Stimulated activated naive CD8-positive, alpha-beta T cell treated with anti-CD3 and anti-CD28 coated beads, Interleukin-15, amount 100 ng/mL, for 72 hours (primary cell): ENCODE results near the gene TCEANC2.

Experiments used
- ATAC-seq: fragments of 150-1000 bp; cut with Tn5 transposase; 2 replicates; pipeline ENCODE4 v1.10.0; 2021; ENCODE audit warnings: mild to moderate bottlenecking, moderate library complexity
- DNase-seq, 2 donors: peaks; one replicate each; pipeline ENCODE4 v3.0.0; 2021 to 2022
- H3K27ac Mint-ChIP-seq, 2 donors: one replicate each; pipeline ENCODE4 v1.8.0; 2022; ENCODE audit warnings: mild to moderate bottlenecking in 2 of 2, mixed read lengths in 2 of 2, moderate library complexity in 2 of 2
- H3K27me3 Mint-ChIP-seq: one replicate; pipeline ENCODE4 v1.8.0; 2022; ENCODE audit warnings: mixed read lengths
- H3K4me1 Mint-ChIP-seq: one replicate; pipeline ENCODE4 v1.8.0; 2022; ENCODE audit warnings: mild to moderate bottlenecking, mixed read lengths
- H3K4me3 Mint-ChIP-seq, 2 donors: one replicate each; pipeline ENCODE4 v1.8.0; 2022; ENCODE audit warnings: mild to moderate bottlenecking in 2 of 2, mixed read lengths in 2 of 2, moderate library complexity in 1 of 2
- H3K9me3 Mint-ChIP-seq, 2 donors: one replicate each; pipeline ENCODE4 v1.8.0; 2022; ENCODE audit warnings: mixed read lengths in 2 of 2

TCEANC2 gene

DNA sequence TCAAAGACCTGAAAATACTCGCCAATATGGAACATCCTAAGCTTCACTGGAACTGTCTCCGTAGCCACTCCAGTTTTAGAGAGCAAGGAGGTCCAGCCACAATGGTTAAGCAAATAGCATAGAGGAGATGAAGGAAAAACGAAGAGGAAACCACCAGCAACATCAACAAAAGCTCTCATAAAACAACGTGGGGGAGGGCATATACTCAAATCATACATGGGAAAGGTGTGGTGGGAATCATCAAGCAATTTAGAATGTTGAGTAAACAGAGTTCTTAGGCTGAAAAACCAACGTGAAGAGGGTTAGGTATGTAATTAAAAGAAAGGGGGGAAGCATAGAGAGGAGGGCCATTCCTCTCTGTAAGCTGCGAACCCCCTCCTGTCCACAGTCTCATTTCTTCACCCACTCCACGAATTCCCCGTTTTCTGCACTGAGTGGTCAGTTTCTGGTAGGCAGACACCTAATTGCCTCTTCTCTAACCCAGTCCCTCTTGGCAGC, 1.4 kb upstream of the TCEANC2 start:
- Mint-ChIP-seq H3K27me3 (no peaks in the 10 kb centered on the region), H3K4me1 (peaks cover 36% of the 10 kb centered on the region), H3K27ac (no peak overlapping the region), H3K9me3 (no peaks in the 10 kb centered on the region), H3K4me3 (no peak overlapping the region)
- no peak for DNase-seq
- ATAC-seq, result no peak

DNA sequence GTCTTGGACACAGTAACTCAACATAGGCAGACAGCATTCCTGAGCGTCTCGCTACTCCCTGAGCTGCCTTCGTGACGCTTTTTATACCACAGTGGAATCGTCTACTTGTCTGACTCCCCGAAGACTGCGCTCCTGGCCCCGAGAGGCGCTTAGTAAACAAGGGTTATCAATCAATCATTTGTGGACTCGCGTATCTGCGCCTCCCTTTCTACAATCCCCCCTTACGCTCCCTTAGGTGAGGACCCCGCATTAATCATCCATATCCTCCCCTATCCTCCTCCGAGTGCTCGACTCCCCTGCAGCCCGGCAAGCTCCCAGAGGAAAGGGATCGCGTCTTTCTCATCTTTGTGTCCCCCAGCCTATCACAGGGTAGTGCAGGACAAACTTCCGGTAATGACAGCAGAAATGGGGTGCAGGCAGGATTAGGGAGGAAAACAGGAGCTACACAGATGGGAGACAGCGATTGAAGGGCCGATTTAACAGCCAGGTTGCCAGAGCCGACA, 926 bp upstream of the TCEANC2 start:
- ATAC-seq (peak; percentile 41), DNase-seq (peak in 1 of 2 donors; percentile 36)
- H3K27ac Mint-ChIP-seq, result no peak overlapping the region
- peaks cover 34% of the 10 kb centered on the region for H3K4me1 Mint-ChIP-seq
- H3K4me3 Mint-ChIP-seq, result no peak overlapping the region
- no peaks in the 10 kb centered on the region for H3K27me3 Mint-ChIP-seq
- no peaks in the 10 kb centered on the region for H3K9me3 Mint-ChIP-seq

DNA sequence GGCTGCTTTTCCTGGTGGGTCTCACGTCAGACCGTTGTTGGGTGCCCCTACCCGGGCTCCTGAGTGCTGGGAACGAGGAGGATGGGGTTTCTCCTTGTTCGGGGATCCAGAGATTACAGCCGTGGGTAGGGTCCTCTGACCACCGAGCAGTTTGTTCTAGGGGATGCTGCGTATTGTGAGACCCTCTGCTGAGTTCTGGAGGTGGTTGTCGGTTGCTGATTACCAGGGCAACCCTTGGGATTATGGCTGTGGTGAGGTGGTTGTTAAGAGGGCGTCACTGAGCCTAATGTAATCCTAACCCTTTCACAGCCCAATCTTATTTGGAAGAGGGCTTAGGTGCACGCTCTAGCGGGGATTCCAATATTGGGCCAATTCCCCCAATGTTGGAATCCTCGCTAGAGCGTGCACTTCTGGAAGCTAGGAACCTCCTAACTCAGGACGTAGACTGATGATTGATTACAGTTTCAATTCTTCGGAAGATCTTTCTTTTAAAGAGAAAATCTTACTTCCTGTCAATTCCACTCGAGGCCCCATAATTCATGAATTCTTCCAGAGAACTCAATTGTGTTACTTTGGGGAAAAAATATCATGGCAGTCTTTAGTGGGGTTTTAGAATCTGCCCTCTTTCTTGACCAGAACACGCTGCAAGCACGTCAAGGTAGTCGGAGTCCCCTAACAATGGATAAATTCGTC, 483 bp downstream of the TCEANC2 start:
- H3K27me3 Mint-ChIP-seq, result no peaks in the 10 kb centered on the region
- H3K9me3 Mint-ChIP-seq, result no peaks in the 10 kb centered on the region
- DNase-seq, result no peak

DNA sequence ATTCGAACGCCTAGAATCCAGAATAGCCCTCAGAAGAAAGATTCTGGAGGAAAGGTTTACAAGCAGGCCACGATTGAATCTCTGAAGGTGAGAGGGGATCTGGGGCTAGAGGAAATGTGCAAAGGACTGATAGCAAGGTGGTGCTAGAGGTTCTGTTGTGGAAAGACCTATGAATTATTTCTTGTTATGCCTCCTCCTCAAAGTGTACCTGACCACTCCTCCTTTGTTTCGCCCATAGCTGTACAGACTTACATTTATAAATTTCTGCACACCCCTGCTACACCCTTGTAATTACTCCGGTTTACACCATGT, 986 bp downstream of the TCEANC2 start:
- Mint-ChIP-seq H3K27ac (no peak overlapping the region), H3K9me3 (no peaks in the 10 kb centered on the region), H3K4me1 (peaks cover 38% of the 10 kb centered on the region), H3K4me3 (no peak overlapping the region), H3K27me3 (no peaks in the 10 kb centered on the region)
- DNase-seq (no peak), ATAC-seq (no peak)

More for the DNA sequence above, 483 bp downstream of the TCEANC2 start:
- no peak for ATAC-seq
- Mint-ChIP-seq H3K4me1 (peaks cover 38% of the 10 kb centered on the region), H3K27ac (no peak overlapping the region), H3K4me3 (no peak overlapping the region)

DNA sequence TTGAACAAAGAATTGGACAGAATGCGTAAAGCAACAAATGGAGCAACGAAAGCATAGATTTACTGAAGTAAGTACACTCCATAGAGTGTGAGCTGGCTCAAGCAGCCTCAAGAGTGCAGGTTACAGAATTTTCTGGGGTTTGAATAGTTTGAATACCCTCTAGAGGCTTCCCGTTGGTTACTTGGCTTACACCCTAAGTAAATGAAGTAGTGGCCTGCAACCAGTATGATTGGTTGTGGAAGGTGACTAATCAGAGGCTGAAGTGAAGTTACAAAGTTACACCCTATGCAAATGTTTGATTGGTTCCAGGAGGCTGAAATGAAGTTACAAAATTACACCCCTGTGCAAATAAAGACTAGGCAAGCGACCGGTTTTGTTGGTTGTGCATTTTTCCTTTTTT, 10.9 kb downstream of the TCEANC2 start:
- Mint-ChIP-seq H3K27ac (no peak overlapping the region), H3K27me3 (no peaks in the 10 kb centered on the region), H3K9me3 (no peaks in the 10 kb centered on the region), H3K4me1 (no peaks in the 10 kb centered on the region), H3K4me3 (no peak overlapping the region)
- DNase-seq, result no peak
- no peak for ATAC-seq

DNA sequence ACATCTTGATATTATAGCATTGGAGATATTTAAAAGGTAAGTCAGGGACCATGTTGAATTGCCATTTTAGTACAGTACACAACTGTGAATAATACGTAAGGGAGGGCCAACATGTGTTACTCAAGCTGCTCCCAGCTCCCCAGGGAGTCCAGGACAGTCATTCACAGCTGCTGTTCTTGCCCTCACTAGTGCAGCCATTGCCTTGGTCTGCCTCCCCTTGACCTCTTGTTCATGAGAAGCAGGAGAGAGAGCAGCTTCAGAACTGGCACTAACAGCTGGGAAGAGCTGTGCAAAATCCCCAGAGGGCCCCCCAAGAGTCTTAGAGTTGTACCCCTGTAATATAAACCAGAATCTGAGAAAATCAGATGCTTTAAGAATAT, 16.4 kb downstream of the TCEANC2 start:
- Mint-ChIP-seq H3K27ac (no peak overlapping the region), H3K4me1 (no peaks in the 10 kb centered on the region), H3K9me3 (no peaks in the 10 kb centered on the region), H3K4me3 (no peak overlapping the region), H3K27me3 (no peaks in the 10 kb centered on the region)
- DNase-seq, result no peak
- peak; percentile 7 for ATAC-seq

DNA sequence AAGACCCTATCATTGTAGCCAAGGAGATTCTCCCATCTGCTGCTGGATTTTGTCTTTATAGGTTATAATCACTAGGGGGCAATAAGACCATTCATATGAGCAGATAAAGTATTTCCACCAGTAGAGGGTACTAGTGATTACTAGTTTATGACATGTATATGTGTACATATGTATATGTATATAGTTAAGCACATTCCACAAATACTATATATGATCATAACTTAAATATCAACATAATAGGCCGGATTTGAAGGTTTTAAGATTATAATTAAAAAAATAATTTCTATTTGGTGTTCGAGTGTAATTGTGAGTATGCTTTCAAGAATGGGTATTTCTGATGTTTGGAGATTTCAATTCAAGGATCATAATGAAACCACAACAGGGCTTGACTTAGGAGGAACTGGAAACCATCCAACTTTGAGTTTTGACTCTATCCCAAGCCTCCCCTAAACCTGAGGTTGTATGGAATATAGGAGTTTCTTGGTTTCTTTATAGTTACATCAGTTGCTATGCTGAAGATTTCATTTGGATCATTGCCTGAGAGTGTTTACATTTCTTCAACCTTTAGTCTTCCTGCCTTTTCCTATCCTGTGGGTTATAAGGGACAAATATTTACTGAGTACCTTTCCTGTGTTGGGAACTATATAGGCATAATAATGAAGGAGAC, 16.9 kb downstream of the TCEANC2 start:
- H3K9me3 Mint-ChIP-seq, result no peaks in the 10 kb centered on the region
- no peak overlapping the region for H3K4me3 Mint-ChIP-seq
- H3K27ac Mint-ChIP-seq, result no peak overlapping the region

DNA sequence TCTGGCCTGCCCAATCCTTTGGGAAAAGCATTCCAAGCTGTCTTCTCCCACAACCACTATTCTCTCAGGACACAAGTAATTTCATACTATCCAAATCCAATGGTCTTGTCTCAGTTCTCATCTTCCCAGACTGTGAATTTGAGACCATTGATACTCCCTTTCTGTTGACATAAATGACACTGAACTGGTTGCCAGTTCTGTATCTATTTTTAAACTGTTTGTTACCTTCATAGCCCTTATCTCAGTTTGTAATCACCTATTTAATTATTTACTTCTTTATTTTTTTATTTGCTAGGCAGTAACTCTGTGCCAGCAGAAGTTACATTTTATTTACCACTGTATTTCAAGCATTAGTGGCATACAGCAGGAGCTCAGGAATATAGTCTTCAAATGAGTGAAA, 24.0 kb downstream of the TCEANC2 start:
- Mint-ChIP-seq H3K27ac (no peak overlapping the region), H3K4me1 (peaks cover 12% of the 10 kb centered on the region), H3K9me3 (no peaks in the 10 kb centered on the region), H3K27me3 (no peaks in the 10 kb centered on the region), H3K4me3 (no peak overlapping the region)
- ATAC-seq (no peak), DNase-seq (no peak)

More for the DNA sequence above, 16.9 kb downstream of the TCEANC2 start:
- peak; percentile 77 for ATAC-seq
- Mint-ChIP-seq H3K4me1 (no peaks in the 10 kb centered on the region), H3K27me3 (no peaks in the 10 kb centered on the region)
- DNase-seq, result no peak

DNA sequence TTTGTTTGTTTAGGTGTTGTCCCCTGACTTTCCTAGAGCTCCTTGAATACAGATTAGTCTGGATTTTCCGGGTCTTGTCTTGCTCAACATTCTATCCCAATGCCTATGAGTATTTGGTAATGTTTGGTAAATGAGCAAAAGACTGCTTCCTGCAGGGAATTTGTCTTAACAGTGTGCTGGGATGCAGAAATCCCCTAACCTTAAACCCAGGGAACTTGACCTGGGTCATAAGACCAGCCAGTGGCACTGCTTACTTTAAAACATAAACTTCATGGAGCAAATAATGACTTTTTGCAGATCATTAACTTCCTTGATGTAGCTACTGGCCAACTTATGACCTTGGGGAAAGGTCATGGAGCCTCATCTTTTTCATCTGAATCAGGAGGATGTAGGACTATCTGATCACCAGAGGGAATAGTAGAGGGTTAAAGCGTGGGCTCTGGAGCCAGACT, 27.2 kb downstream of the TCEANC2 start:
- no peaks in the 10 kb centered on the region for H3K9me3 Mint-ChIP-seq
- no peaks in the 10 kb centered on the region for H3K27me3 Mint-ChIP-seq
- DNase-seq, result no peak
- no peak for ATAC-seq
- no peak overlapping the region for H3K27ac Mint-ChIP-seq
- H3K4me1 Mint-ChIP-seq, result peaks cover 12% of the 10 kb centered on the region
- no peak overlapping the region for H3K4me3 Mint-ChIP-seq

DNA sequence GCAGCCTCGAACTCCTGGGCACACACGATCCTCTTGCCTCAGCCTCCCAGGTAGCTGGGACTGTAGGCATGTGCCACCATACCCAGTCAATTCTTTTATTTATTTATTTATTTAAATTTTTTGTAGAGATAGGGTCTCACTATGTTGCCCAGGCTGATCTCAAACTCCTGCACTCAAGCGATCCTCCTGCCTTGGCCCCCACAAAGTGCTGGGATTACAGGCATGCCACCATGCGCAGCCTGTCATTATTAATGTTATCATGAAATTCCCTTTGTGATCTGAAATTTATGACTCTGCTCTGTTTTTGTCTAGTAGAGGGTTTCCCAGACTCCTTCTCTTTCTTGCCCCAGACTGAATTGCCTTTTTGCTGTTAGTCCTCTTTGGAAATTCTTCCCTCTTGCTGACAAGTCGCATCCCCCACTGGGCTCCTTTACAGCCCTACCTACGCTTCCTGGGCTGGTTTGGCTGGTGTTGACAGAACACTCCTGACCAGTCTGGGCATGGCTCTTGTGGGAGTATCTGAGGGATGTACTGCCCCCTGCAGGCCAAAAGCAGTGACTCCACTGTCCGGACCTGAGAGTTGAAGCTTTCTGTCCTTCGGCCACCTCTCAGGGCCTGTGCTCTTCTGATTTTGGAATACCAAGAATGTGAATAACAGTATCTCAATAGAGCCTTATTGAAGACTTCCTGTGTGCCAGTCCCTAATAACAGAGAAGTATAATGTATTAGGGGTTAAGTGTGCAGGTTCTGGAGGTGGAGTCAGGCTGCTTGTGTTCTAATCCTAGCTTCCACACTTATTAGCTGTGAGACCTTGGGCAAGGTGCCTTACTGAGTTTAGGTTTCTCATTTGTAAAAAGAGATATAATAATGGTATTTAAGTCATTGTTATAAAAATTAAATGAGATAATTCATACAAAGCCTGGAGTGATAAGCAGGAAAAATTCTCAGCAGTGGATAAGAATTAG, 28.2 kb downstream of the TCEANC2 start:
- H3K27me3 Mint-ChIP-seq, result no peaks in the 10 kb centered on the region
- DNase-seq, result peak; percentile 40 to 54
- ATAC-seq, result peak; percentile 85
- H3K27ac Mint-ChIP-seq, result peak overlapping the region in 1 of 2 donors; percentile 77
- H3K9me3 Mint-ChIP-seq, result no peaks in the 10 kb centered on the region
- peaks cover 12% of the 10 kb centered on the region for H3K4me1 Mint-ChIP-seq
- no peak overlapping the region for H3K4me3 Mint-ChIP-seq

DNA sequence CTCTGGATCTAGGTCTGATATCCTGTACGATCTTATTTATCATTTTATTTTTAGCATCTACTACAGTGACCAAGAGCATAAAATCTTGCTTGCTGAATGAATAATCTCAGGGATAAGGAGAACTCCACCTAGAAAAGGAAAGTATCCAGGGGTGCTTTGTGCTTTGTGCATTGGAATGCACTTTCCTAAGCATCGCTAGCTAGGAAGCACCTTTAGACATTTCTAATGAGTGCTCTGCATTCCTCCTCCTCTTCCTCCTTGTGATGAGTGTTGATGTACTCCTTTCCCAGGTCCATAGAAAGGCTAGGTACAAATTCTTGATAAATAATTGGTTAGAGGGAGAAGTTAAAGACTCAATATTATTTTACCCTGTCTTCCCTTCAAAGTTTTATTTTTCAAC, 31.4 kb downstream of the TCEANC2 start:
- Mint-ChIP-seq H3K4me1 (peaks cover 6% of the 10 kb centered on the region), H3K9me3 (no peaks in the 10 kb centered on the region), H3K27ac (no peak overlapping the region), H3K4me3 (no peak overlapping the region), H3K27me3 (no peaks in the 10 kb centered on the region)
- no peak for DNase-seq
- no peak for ATAC-seq

DNA sequence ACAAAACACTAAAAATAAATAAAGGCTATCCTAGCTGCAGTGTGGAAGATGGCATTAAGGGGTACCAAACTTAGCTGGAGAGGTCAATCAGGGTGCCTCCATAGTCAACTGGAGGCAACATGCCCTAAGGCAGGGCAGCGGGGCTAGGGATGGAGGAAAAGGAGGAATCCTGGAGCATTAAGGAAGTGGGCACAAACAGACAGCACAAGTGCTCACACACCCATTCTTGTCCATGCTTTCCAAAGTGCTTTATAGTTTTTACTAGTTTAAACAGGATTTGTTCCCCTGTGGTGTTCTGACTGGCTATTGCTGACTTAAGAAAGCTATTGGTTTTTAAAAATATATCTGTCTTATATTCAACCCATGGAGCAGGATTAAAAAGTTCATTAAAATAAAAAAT, 33.3 kb downstream of the TCEANC2 start:
- Mint-ChIP-seq H3K27me3 (no peaks in the 10 kb centered on the region), H3K4me3 (no peak overlapping the region), H3K27ac (no peak overlapping the region), H3K4me1 (peaks cover under 1% of the 10 kb centered on the region), H3K9me3 (no peaks in the 10 kb centered on the region)
- ATAC-seq, result no peak
- no peak for DNase-seq

DNA sequence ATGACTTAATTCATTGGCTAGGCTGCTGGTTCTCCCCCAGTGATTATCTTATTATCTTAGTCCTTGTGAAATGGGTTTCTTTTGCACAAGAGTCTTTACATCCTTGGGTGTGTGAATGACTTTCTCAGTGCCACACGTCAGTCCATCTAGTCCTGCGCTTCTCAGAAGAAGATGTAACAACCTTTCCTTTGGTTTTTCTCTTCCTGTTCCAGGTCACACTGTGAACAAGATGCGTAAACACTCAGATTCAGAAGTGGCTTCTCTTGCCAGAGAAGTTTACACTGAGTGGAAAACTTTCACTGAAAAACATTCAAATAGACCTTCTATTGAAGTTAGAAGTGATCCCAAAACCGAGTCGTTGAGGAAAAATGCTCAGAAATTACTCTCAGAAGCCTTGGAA, 35.0 kb downstream of the TCEANC2 start:
- no peaks in the 10 kb centered on the region for H3K4me1 Mint-ChIP-seq
- H3K9me3 Mint-ChIP-seq, result no peaks in the 10 kb centered on the region
- no peak for DNase-seq
- H3K27ac Mint-ChIP-seq, result no peak overlapping the region
- no peaks in the 10 kb centered on the region for H3K27me3 Mint-ChIP-seq
- no peak for ATAC-seq
- no peak overlapping the region for H3K4me3 Mint-ChIP-seq

DNA sequence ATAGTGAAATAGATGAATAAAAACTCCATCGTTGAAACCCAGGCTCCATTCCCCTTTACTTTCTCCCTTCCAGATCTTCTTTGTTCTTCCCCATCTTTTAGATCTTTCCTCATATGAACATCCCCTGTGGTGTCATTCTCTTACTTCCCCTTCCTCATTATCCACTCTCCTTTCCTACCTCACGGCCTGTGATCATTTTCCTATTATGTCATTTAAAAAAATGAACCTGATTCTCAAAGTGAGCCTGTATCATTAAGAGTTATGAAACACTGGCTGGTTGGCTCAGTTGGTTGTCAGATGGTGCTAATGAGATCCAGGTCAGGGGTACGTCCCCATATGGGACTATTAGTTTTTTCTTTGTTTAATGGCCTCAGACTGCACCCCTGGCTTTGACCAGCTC, 38.3 kb downstream of the TCEANC2 start:
- ATAC-seq (no peak), DNase-seq (no peak)
- no peaks in the 10 kb centered on the region for H3K27me3 Mint-ChIP-seq
- no peak overlapping the region for H3K27ac Mint-ChIP-seq
- H3K9me3 Mint-ChIP-seq, result no peaks in the 10 kb centered on the region
- no peak overlapping the region for H3K4me3 Mint-ChIP-seq
- no peaks in the 10 kb centered on the region for H3K4me1 Mint-ChIP-seq

DNA sequence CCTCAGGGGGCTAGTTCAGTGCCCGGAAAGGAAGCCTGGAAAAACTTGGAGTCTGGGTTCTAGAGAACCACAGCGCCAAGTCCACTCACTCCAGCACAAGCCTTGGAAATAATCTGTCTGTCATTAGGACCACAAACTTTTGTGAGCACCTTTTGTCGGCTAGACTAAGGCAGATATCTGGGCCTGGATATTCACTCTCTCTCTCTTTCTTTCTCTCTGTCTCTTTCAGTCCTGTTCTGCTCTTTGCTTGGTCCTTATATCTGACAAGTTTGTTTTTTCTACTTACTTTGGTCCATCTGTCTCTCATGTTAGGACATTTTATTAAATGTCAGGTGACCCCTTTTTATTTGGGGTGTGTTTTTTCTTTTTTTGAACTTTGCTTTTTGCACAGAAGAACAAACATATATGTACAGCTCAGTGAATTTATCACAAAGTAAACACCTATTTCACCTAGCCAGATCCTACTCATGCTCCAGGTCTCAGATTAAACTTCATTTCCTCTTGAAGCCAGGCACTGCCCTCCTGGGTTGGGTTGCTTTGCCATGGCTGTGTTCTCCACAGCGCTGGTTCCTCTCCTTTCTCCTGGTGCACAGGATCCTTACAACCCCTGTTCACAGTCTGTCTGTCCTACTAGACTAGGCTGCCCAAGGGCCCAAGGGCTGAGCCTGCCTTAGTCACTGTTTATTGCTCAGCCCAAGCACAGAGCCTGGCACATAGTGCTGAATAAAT, 40.8 kb downstream of the TCEANC2 start:
- DNase-seq (no peak), ATAC-seq (no peak)
- no peak overlapping the region for H3K4me3 Mint-ChIP-seq
- H3K27me3 Mint-ChIP-seq, result no peaks in the 10 kb centered on the region
- H3K9me3 Mint-ChIP-seq, result no peaks in the 10 kb centered on the region
- no peak overlapping the region for H3K27ac Mint-ChIP-seq
- no peaks in the 10 kb centered on the region for H3K4me1 Mint-ChIP-seq
